SK-N-SH (cell line): ENCODE results near the gene ITGA1. TPM values are rescaled to one million over a fixed set of nuclear protein-coding genes. Genes with fewer than 3 reads are reported as not detected.

Source experiments
- CTCF ChIA-PET: fragments of 300-600, 350-600 bp; formaldehyde crosslinking; extraction: SDS; loops from one replicate; lab custom pipeline; 2021; lab: Yijun Ruan, JAX
- POLR2A ChIA-PET: fragments of 350-600 bp; sonication (Branson Sonifier 250); formaldehyde crosslinking; extraction: SDS; loops from one replicate; lab custom pipeline; 2020; ENCODE audit warnings: antibody characterized with exemption, inconsistent platforms; lab: Yijun Ruan, JAX
- DNase-seq: peaks from one replicate; pipeline ENCODE4 v3.0.0; 2012
- H2AFZ ChIP-seq: fragments of 200-600 bp; sonication (generic); 2 replicates; pipeline ENCODE4 v1.8.1; 2016; ENCODE audit warnings: antibody characterized with exemption, mild to moderate bottlenecking, low read depth
- H3F3A ChIP-seq: fragments of 200-600 bp; sonication (generic); replicated peaks from 2 replicates; pipeline ENCODE3; 2016; ENCODE audit warnings: antibody characterized with exemption, mild to moderate bottlenecking; ENCODE audit not compliant: insufficient read depth
- H3K27ac ChIP-seq, 2 experiments: fragments of 200-500 bp in 1 of 2; fragments of 200-600 bp in 1 of 2; sonication (Bioruptor generic) in 1 of 2; sonication (generic), shearing (Covaris generic) in 1 of 2; 2 replicates each; pipeline versions ENCODE4 v1.5.1 to v1.6.1; 2014 to 2016; ENCODE audit warnings: low read depth in 2 of 2, inconsistent platforms in 1 of 2, low read length in 1 of 2, mild to moderate bottlenecking in 1 of 2, mixed read lengths in 1 of 2
- H3K27me3 ChIP-seq: fragments of 200-600 bp; sonication (generic), shearing (Covaris generic); 2 replicates; pipeline ENCODE4 v1.6.1; 2016; ENCODE audit warnings: mixed run types; ENCODE audit not compliant: insufficient read depth
- H3K36me3 ChIP-seq, 2 experiments: fragments of 200-500 bp in 1 of 2; fragments of 200-600 bp in 1 of 2; sonication (Bioruptor generic) in 1 of 2; sonication (generic) in 1 of 2; replicated peaks in 1 of 2; 2 replicates each; pipeline versions ENCODE3 to v1.5.1; 2014 to 2016; ENCODE audit warnings: low read length in 1 of 2, mild to moderate bottlenecking in 1 of 2; ENCODE audit not compliant: insufficient read depth in 2 of 2, control insufficient read depth in 1 of 2
- H3K4me1 ChIP-seq, 2 experiments: fragments of 200-500 bp in 1 of 2; fragments of 200-600 bp in 1 of 2; sonication (Bioruptor generic) in 1 of 2; sonication (generic), shearing (Covaris generic) in 1 of 2; 2 replicates each; pipeline versions ENCODE4 v1.5.1 to v1.6.1; 2014 to 2016; ENCODE audit warnings: low read depth in 1 of 2, low read length in 1 of 2, mixed run types in 1 of 2; ENCODE audit not compliant: insufficient read depth in 2 of 2, control insufficient read depth in 1 of 2
- H3K4me2 ChIP-seq: fragments of 200-600 bp; sonication (generic), shearing (Covaris generic); 2 replicates; pipeline ENCODE4 v1.6.1; 2017; ENCODE audit warnings: mixed run types
- H3K4me3 ChIP-seq, 2 experiments: fragments of 200-500 bp in 1 of 2; fragments of 200-600 bp in 1 of 2; sonication (Bioruptor generic) in 1 of 2; sonication (generic), shearing (Covaris generic) in 1 of 2; 2 replicates each; pipeline versions ENCODE4 v1.5.1 to v1.8.1; 2014 to 2016; ENCODE audit warnings: low read depth in 2 of 2, inconsistent platforms in 1 of 2, low read length in 1 of 2, mild to moderate bottlenecking in 1 of 2, mixed read lengths in 1 of 2, moderate library complexity in 1 of 2
- H3K79me2 ChIP-seq: fragments of 200-600 bp; sonication (generic); 2 replicates; pipeline ENCODE4 v1.8.1; 2017; ENCODE audit warnings: mild to moderate bottlenecking; ENCODE audit not compliant: insufficient read depth
- H3K9ac ChIP-seq: fragments of 200-600 bp; sonication (generic); 2 replicates; pipeline ENCODE4 v1.6.1; 2017; ENCODE audit warnings: mixed run types
- H3K9me2 ChIP-seq: fragments of 200-600 bp; sonication (generic); 2 replicates; pipeline ENCODE4 v1.6.1; 2017; ENCODE audit warnings: mixed run types
- H3K9me3 ChIP-seq: fragments of 200-600 bp; sonication (generic); 2 replicates; pipeline ENCODE4 v1.6.1; 2017; ENCODE audit warnings: mixed run types, mild to moderate bottlenecking, moderate library complexity
- H4K20me1 ChIP-seq: fragments of 200-600 bp; sonication (generic); 2 replicates; pipeline ENCODE4 v1.6.1; 2017; ENCODE audit warnings: mild to moderate bottlenecking, mixed run types; ENCODE audit not compliant: insufficient read depth
- EP300 ChIP-seq, 2 experiments: IDR thresholded peaks; 2 replicates each; pipeline versions ENCODE4 v1.4.0 to v1.6.1; 2012; ENCODE audit warnings: borderline replicate concordance in 1 of 2, low read depth in 1 of 2, low read length in 1 of 2
- EZH2phosphoT487 ChIP-seq: fragments of 200-600 bp; sonication (generic); IDR thresholded peaks from 2 replicates; pipeline ENCODE4 v1.6.1; 2017; ENCODE audit warnings: low read depth, mixed run types, mild to moderate bottlenecking, antibody characterized with exemption, moderate library complexity, borderline replicate concordance
- FOSL2 ChIP-seq: IDR thresholded peaks from 2 replicates; pipeline ENCODE4 v1.4.0; 2012; ENCODE audit warnings: low read depth, mild to moderate bottlenecking, moderate library complexity, borderline replicate concordance
- FOXJ3 ChIP-seq: sonication (generic); formaldehyde crosslinking; IDR thresholded peaks from 2 replicates; pipeline ENCODE4 v1.5.1; 2020; ENCODE audit warnings: mild to moderate bottlenecking, missing genetic modification reagents
- GATA2 ChIP-seq: sonication (generic); formaldehyde crosslinking; IDR thresholded peaks from 2 replicates; pipeline ENCODE4 v1.5.0; 2020; ENCODE audit warnings: mild to moderate bottlenecking, missing genetic modification reagents
- IRF3 ChIP-seq: fragments of 150-350 bp; IDR thresholded peaks from 2 replicates; pipeline ENCODE4 v1.6.1; 2016; ENCODE audit warnings: mild to moderate bottlenecking, low read depth, low read length
- JUND ChIP-seq: IDR thresholded peaks from 2 replicates; pipeline ENCODE4 v1.4.0; 2012
- MAX ChIP-seq: IDR thresholded peaks from 2 replicates; pipeline ENCODE4 v1.4.0; 2012; ENCODE audit warnings: low read depth
- MEF2A ChIP-seq: IDR thresholded peaks from 2 replicates; pipeline ENCODE4 v1.4.0; 2012; ENCODE audit warnings: low read depth, borderline replicate concordance
- POLR2AphosphoS5 ChIP-seq: IDR thresholded peaks from 2 replicates; pipeline ENCODE4 v1.6.1; 2012; ENCODE audit warnings: low read depth, low read length
- RAD21 ChIP-seq: IDR thresholded peaks from 2 replicates; pipeline ENCODE4 v1.6.1; 2012; ENCODE audit warnings: mild to moderate bottlenecking, low read length
- RCOR1 ChIP-seq: fragments of 150-350 bp; IDR thresholded peaks from 2 replicates; pipeline ENCODE4 v1.6.1; 2017; ENCODE audit warnings: antibody characterized with exemption, low read length
- REST ChIP-seq: IDR thresholded peaks from 2 replicates; pipeline ENCODE4 v1.6.1; 2012; ENCODE audit warnings: mild to moderate bottlenecking, low read depth, low read length, moderate library complexity
- RXRA ChIP-seq: IDR thresholded peaks from 2 replicates; pipeline ENCODE4 v1.4.0; 2012; ENCODE audit warnings: low read depth, mild to moderate bottlenecking, borderline replicate concordance
- SIN3A ChIP-seq: IDR thresholded peaks from 2 replicates; pipeline ENCODE4 v1.6.1; 2012; ENCODE audit warnings: low read depth, mild to moderate bottlenecking, low read length, moderate library complexity, borderline replicate concordance
- SMC3 ChIP-seq: IDR thresholded peaks from 2 replicates; pipeline ENCODE4 v1.6.1; 2012; ENCODE audit warnings: low read depth, low read length, improper control_type of control experiment
- TAF1 ChIP-seq: IDR thresholded peaks from 2 replicates; pipeline ENCODE4 v1.6.1; 2012; ENCODE audit warnings: low read depth, mild to moderate bottlenecking, low read length, moderate library complexity, borderline replicate concordance
- USF1 ChIP-seq: IDR thresholded peaks from 2 replicates; pipeline ENCODE4 v1.4.0; 2012; ENCODE audit warnings: low read depth, borderline replicate concordance
- USF2 ChIP-seq: fragments of 150-350 bp; IDR thresholded peaks from 2 replicates; pipeline ENCODE4 v1.6.1; 2017; ENCODE audit warnings: antibody characterized with exemption, low read length, low read depth, borderline replicate concordance
- ZBTB33 ChIP-seq: IDR thresholded peaks from 2 replicates; pipeline ENCODE4 v1.4.0; 2012; ENCODE audit warnings: low read depth, borderline replicate concordance
- polyA plus RNA-seq, 3 experiments: library from polyadenylated mRNA; depleted of rRNA; stranded (reverse); fragments of >200 nt; gene quantifications; 2 replicates each; pipeline ENCODE4 v1.2.3, GENCODE V29; 2012

Gene ITGA1
- polyA plus RNA-seq, 1 of the 3 experiments (the other 2 are of a cell fraction), result 7.7 TPM

DNA sequence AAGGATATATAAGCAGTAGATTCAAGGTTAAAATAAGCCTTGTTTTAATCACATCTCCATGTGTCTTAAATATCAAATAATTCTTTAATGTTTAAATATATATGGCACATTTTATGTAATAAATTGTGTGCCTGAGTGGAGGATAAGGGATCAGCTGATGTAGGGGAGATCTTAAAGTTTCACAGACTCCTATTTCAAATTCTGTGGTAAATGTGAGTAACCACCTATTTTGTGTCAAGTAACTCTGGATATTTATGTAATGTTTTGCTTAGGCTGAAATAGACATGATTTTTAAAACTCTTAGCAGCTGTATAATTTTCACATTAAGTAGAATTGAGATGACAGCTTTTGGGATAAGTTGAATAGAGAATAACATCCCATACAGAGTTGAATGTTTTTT lies 160.1 kb downstream of the ITGA1 start:
- H3K9ac ChIP-seq, result peak overlapping the region; percentile 12; the same call in 1 of the 2 replicates
- ChIA-PET POLR2A (no interaction called here), CTCF (interaction anchor here (0.6 to 5.8 kb wide), 31 partner anchors 8 to 1989 kb away, joined by 3 to 79 read pairs (median 4); partner anchors contain the start of gene MOCS2)
- no peaks in the 10 kb centered on the region for H3K9me3 ChIP-seq
- no peaks in the 10 kb centered on the region for H3K27me3 ChIP-seq
- peak overlapping the region; percentile 81; the same call in 1 of the 2 replicates for H3K4me2 ChIP-seq
- no peaks in the 10 kb centered on the region for H4K20me1 ChIP-seq
- no peak for DNase-seq
- H2AFZ ChIP-seq, result no peak overlapping the region
- TF ChIP-seq FOSL2 (no peak), TAF1 (no peak), USF1 (no peak), REST (no peak), RXRA (no peak), SIN3A (no peak), RCOR1 (no peak), SMC3 (no peak), EZH2phosphoT487 (no peak), MAX (no peak), FOXJ3 (CRISPR knock-in tag) (no peak), EP300 (IDR thresholded peaks at IDR 0.05; ENCODE audit: borderline replicate concordance in 1 of 2, low read depth in 1 of 2, low read length in 1 of 2) (no peak), RAD21 (no peak), JUND (no peak), GATA2 (CRISPR knock-in tag) (no peak), MEF2A (no peak), ZBTB33 (no peak), POLR2AphosphoS5 (no peak), IRF3 (no peak), USF2 (no peak)
- TF ChIP-seq, all 33 proteins: peak for 0
- no peaks in the 10 kb centered on the region for H3K9me2 ChIP-seq
- peaks cover 8 to 11% of the 10 kb centered on the region in 2 experiments for H3K36me3 ChIP-seq
- peaks cover 24% of the 10 kb centered on the region for H3F3A ChIP-seq
- peak overlapping the region; percentile 62 to 81 for H3K27ac ChIP-seq
- peaks cover 26 to 27% of the 10 kb centered on the region in 2 experiments for H3K4me1 ChIP-seq
- H3K4me3 ChIP-seq, result no peak overlapping the region
- H3K79me2 ChIP-seq, result no peaks in the 10 kb centered on the region
